ENCODE data around the gene GLRX2.

GLRX2 gene

GRCh38 chr1:193104907-193105820 is at the start of gene GLRX2:
GLRX2 (minus strand) TSS chr1:193105414; CDS start chr1:193105382, 32 bp downstream.
- TF ChIP-seq CTCF (conservative IDR thresholded peaks at IDR 0.05; ENCODE audit: low read length): no peak
- peak within 1 kb of the TSS; percentile 77 for H3K4me3 ChIP-seq (ENCODE audit: low read length)
- DNase-seq (ENCODE audit: low read depth): peak; percentile 83

GRCh38 chr1:193144999-193145398 is 39.8 kb upstream of the GLRX2 start:
- TF ChIP-seq CTCF (conservative IDR thresholded peaks at IDR 0.05; ENCODE audit: low read length): no peak
- no peak overlapping the region for H3K4me3 ChIP-seq (ENCODE audit: low read length)
- no peak for DNase-seq (ENCODE audit: low read depth)

- no peak for TF ChIP-seq CTCF (conservative IDR thresholded peaks at IDR 0.05; ENCODE audit: low read length)
- no peak overlapping the region for H3K4me3 ChIP-seq (ENCODE audit: low read length)
- no peak for DNase-seq (ENCODE audit: low read depth)
Observed at GRCh38 chr1:193144361-193144938, 39.2 kb upstream of the GLRX2 start.

- peak; percentile 21 for DNase-seq (ENCODE audit: low read depth)
- peak; percentile 44; the same call in 1 of the 2 replicates for TF ChIP-seq CTCF (conservative IDR thresholded peaks at IDR 0.05; ENCODE audit: low read length)
- H3K4me3 ChIP-seq (ENCODE audit: low read length): no peak overlapping the region
Observed at GRCh38 chr1:193143285-193143684, 38.1 kb upstream of the GLRX2 start.

GRCh38 chr1:193142409-193142808 is 37.2 kb upstream of the GLRX2 start:
- DNase-seq (ENCODE audit: low read depth): no peak
- no peak overlapping the region for H3K4me3 ChIP-seq (ENCODE audit: low read length)
- no peak for TF ChIP-seq CTCF (conservative IDR thresholded peaks at IDR 0.05; ENCODE audit: low read length)

GRCh38 chr1:193141804-193142203 is 36.6 kb upstream of the GLRX2 start:
- H3K4me3 ChIP-seq (ENCODE audit: low read length): no peak overlapping the region
- DNase-seq (ENCODE audit: low read depth): no peak
- TF ChIP-seq CTCF (conservative IDR thresholded peaks at IDR 0.05; ENCODE audit: low read length): no peak

- no peak for TF ChIP-seq CTCF (conservative IDR thresholded peaks at IDR 0.05; ENCODE audit: low read length)
- no peak for DNase-seq (ENCODE audit: low read depth)
- no peak overlapping the region for H3K4me3 ChIP-seq (ENCODE audit: low read length)
Observed at GRCh38 chr1:193140254-193140653, 35.0 kb upstream of the GLRX2 start.
